Measurements from ENCODE around the gene RHOD.

Gene RHOD

DNA sequence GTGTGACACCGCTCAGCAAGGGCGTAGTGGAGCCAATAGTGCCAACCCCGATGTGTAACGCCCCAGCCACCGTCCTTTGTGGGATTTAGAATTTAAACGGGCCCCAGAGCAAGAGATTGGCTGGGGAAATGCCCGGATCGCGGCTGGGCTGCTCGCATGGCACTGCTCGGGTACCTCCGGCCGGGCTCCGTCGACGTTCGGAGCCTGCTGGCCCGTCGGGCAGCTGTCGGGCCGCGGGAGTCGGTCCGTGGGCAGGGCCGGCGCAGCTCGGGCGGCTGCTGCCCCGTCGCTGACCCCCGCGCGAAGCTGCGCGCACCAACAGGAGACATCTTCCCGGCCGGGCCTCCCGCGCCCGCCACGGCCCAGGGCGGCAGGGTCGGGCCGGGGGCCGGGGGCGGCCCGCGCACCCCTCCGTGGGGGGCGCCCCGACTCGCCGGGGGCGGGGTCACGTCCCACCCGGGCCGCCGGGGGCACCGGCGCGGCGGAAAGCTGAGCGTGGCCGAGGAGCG, 61.1 kb downstream of the RHOD start:
- DNase-seq: peak; percentile 83

GRCh38 chr11:67118181-67118766, 61.6 kb downstream of the RHOD start:
- DNase-seq: peak; percentile 79

GRCh38 chr11:67118801-67119584, 62.3 kb downstream of the RHOD start, which contains the start of gene KDM2A:
Gene KDM2A (plus strand): TSS chr11:67119263. CDS start chr11:67121317, 2,054 bp downstream.
- peak; percentile 100 for DNase-seq

DNA sequence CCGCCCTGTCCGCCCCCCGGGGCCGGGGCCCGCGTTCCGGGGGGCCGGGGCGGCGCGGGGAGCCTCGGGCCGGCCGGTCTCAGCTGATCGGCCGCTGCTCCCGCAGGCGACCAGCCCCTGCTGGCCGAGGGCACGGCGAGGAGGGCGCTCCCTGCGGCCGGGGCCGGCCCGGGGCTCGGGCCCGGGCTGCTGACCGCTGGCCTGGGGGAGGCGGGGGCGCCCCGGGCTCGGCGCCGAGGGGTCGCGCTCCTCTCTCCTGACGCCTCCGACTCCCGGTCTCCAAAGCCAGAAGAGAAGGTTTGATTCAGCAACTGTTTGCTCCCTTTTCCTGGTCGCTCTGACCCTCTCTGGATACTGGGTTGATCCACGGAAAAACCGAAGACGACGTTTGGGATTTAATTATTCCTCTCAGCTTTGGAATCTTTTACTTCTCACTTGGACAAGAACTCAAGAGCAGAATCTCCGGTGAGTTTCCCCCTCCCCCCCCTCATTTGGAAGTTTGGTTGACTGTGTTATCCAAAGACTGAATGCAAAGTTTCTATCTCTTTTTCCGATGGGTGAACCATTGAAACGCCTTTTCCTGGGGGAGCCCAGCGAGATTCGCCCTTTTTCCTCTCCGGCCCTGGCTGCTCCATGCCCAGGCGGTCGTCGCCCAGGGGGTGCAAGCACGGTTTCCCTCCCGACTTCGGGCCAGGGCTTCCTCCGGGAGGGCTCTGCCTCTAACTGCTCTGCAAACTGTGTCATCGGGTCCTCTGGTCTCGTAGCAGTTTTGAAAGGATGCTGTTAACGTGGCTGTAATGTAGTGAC, 63.1 kb downstream of the RHOD start:
- DNase-seq: peak; percentile 63

GRCh38 chr11:67120456-67120855, 63.8 kb downstream of the RHOD start:
- DNase-seq: peak; percentile 44

DNA sequence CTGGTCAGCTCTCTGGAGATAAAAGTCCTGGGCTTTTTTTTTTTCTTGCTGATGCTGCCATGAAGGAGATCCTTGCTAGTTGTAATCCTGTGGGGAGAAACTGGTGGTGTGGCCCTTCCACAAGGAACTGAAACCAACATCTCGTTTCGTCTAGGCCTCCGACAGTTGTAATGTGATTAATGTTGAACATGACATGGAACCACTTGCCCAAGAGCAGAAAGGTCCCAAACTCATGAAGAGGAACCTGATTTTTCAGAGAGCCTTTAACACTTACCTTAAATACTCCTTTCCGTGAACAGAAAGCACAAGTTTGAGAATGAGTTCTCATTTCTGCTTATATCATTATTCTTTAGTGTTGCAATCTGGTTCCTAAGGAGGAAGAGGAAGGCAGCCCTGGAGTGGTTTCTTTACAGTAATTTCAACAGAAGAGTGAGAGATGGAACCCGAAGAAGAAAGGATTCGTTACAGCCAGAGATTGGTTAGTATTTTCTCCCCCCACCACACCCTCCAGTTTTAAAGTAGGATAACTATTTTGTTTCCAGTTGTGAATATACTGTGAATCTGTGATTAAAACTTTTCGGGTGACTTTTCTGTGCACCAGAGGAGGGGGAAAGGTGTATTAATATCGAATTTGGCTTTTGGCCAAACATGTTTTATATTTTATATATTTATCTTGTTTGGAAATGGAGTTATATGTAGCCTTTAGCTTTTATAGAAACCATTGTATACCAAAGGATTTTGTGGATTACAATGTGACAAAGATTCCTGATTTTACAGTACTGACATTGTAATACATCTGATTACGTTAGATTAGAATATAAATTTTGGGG, 64.4 kb downstream of the RHOD start:
- peak; percentile 47 for DNase-seq
